ENCODE measurements around the gene HIRA. TPM values are rescaled to one million over a fixed set of nuclear protein-coding genes. Genes with fewer than 3 reads are reported as not detected.

The HIRA gene
- total RNA-seq, 1 experiment from 2014 or later: 51.0 TPM

- CTCF ChIA-PET: no interaction called here
- ATAC-seq: no peak
- POLR2A ChIA-PET: no interaction called here
- no peaks in the 10 kb centered on the region for H3K27me3 Mint-ChIP-seq (ENCODE audit: low read depth)
- no peaks in the 10 kb centered on the region for H3K4me1 Mint-ChIP-seq
- H3K27ac Mint-ChIP-seq: no peak overlapping the region
- TF ChIP-seq RORB (CRISPR knock-in tag; IDR thresholded peaks at IDR 0.05) (no peak), ATF2 (CRISPR knock-in tag; IDR thresholded peaks at IDR 0.05; ENCODE audit: borderline replicate concordance, low read depth) (no peak)
- TF ChIP-seq, protein P1, sequence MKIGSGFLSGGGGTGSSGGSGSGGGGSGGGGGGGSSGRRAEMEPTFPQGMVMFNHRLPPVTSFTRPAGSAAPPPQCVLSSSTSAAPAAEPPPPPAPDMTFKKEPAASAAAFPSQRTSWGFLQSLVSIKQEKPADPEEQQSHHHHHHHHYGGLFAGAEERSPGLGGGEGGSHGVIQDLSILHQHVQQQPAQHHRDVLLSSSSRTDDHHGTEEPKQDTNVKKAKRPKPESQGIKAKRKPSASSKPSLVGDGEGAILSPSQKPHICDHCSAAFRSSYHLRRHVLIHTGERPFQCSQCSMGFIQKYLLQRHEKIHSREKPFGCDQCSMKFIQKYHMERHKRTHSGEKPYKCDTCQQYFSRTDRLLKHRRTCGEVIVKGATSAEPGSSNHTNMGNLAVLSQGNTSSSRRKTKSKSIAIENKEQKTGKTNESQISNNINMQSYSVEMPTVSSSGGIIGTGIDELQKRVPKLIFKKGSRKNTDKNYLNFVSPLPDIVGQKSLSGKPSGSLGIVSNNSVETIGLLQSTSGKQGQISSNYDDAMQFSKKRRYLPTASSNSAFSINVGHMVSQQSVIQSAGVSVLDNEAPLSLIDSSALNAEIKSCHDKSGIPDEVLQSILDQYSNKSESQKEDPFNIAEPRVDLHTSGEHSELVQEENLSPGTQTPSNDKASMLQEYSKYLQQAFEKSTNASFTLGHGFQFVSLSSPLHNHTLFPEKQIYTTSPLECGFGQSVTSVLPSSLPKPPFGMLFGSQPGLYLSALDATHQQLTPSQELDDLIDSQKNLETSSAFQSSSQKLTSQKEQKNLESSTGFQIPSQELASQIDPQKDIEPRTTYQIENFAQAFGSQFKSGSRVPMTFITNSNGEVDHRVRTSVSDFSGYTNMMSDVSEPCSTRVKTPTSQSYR (CRISPR knock-in tag; IDR thresholded peaks at IDR 0.05): no peak
- TF ChIP-seq, protein P2, sequence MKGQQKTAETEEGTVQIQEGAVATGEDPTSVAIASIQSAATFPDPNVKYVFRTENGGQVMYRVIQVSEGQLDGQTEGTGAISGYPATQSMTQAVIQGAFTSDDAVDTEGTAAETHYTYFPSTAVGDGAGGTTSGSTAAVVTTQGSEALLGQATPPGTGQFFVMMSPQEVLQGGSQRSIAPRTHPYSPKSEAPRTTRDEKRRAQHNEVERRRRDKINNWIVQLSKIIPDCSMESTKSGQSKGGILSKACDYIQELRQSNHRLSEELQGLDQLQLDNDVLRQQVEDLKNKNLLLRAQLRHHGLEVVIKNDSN (CRISPR knock-in tag; IDR thresholded peaks at IDR 0.05): no peak
- DNase-seq (ENCODE audit: low spot score): no peak
- peaks cover 54% of the 10 kb centered on the region for H3K36me3 Mint-ChIP-seq
- H3K9me3 Mint-ChIP-seq: no peaks in the 10 kb centered on the region
- no peak overlapping the region for H3K4me3 Mint-ChIP-seq
Measured at GRCh38 chr22:19396934-19397733, 34.4 kb downstream of the HIRA start.

- no peak for ATAC-seq
- H3K4me3 Mint-ChIP-seq: no peak overlapping the region
- no peaks in the 10 kb centered on the region for H3K4me1 Mint-ChIP-seq
- DNase-seq (ENCODE audit: low spot score): no peak
- H3K9me3 Mint-ChIP-seq: no peaks in the 10 kb centered on the region
- POLR2A ChIA-PET: no interaction called here
- CTCF ChIA-PET: no interaction called here
- no peaks in the 10 kb centered on the region for H3K27me3 Mint-ChIP-seq (ENCODE audit: low read depth)
- H3K27ac Mint-ChIP-seq: no peak overlapping the region
- TF ChIP-seq ATF1 (CRISPR knock-in tag; IDR thresholded peaks at IDR 0.05): no peak
- no peak for TF ChIP-seq HMGXB4 (CRISPR knock-in tag; IDR thresholded peaks at IDR 0.05)
- TF ChIP-seq ZNF396 (CRISPR knock-in tag; IDR thresholded peaks at IDR 0.05; ENCODE audit: borderline replicate concordance): no peak
- TF ChIP-seq ZNF423 (CRISPR knock-in tag; IDR thresholded peaks at IDR 0.05): no peak
- TF ChIP-seq, protein P3, sequence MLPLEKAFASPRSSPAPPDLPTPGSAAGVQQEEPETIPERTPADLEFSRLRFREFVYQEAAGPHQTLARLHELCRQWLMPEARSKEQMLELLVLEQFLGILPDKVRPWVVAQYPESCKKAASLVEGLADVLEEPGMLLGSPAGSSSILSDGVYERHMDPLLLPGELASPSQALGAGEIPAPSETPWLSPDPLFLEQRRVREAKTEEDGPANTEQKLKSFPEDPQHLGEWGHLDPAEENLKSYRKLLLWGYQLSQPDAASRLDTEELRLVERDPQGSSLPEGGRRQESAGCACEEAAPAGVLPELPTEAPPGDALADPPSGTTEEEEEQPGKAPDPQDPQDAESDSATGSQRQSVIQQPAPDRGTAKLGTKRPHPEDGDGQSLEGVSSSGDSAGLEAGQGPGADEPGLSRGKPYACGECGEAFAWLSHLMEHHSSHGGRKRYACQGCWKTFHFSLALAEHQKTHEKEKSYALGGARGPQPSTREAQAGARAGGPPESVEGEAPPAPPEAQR (CRISPR knock-in tag; IDR thresholded peaks at IDR 0.05): no peak
- no peak for TF ChIP-seq ZNF671 (CRISPR knock-in tag; IDR thresholded peaks at IDR 0.05)
- TF ChIP-seq, protein P4, sequence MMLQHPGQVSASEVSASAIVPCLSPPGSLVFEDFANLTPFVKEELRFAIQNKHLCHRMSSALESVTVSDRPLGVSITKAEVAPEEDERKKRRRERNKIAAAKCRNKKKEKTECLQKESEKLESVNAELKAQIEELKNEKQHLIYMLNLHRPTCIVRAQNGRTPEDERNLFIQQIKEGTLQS (CRISPR knock-in tag; conservative IDR thresholded peaks at IDR 0.05): no peak
- TF ChIP-seq E2F1 (CRISPR knock-in tag; IDR thresholded peaks at IDR 0.05): no peak
- no peak for TF ChIP-seq SMAD3 (CRISPR knock-in tag; IDR thresholded peaks at IDR 0.05; ENCODE audit: borderline replicate concordance)
- no peak for TF ChIP-seq PREB (CRISPR knock-in tag; IDR thresholded peaks at IDR 0.05; ENCODE audit: borderline replicate concordance)
- TF ChIP-seq FOXJ3 (CRISPR knock-in tag; IDR thresholded peaks at IDR 0.05; ENCODE audit: borderline replicate concordance): no peak
- no peak for TF ChIP-seq NR1H2 (CRISPR knock-in tag; IDR thresholded peaks at IDR 0.05)
- no peak for TF ChIP-seq ZNF138 (CRISPR knock-in tag; conservative IDR thresholded peaks at IDR 0.05)
- no peak for TF ChIP-seq NFE2L1 (CRISPR knock-in tag; IDR thresholded peaks at IDR 0.05)
- no peak for TF ChIP-seq ZNF416 (CRISPR knock-in tag; IDR thresholded peaks at IDR 0.05)
- no peak for TF ChIP-seq TP53 (CRISPR knock-in tag; IDR thresholded peaks at IDR 0.05)
- TF ChIP-seq PRRX2 (CRISPR knock-in tag; IDR thresholded peaks at IDR 0.05): no peak
- TF ChIP-seq, protein P5, sequence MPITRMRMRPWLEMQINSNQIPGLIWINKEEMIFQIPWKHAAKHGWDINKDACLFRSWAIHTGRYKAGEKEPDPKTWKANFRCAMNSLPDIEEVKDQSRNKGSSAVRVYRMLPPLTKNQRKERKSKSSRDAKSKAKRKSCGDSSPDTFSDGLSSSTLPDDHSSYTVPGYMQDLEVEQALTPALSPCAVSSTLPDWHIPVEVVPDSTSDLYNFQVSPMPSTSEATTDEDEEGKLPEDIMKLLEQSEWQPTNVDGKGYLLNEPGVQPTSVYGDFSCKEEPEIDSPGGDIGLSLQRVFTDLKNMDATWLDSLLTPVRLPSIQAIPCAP (CRISPR knock-in tag; IDR thresholded peaks at IDR 0.05): no peak
- peaks cover 53% of the 10 kb centered on the region for H3K36me3 Mint-ChIP-seq
Measured at GRCh38 chr22:19396561-19396933, 35.0 kb downstream of the HIRA start.
